CD14-positive monocyte (primary cell): ENCODE data around the gene MTFP1. TPM values are rescaled to one million over a fixed set of nuclear protein-coding genes. Genes with fewer than 3 reads are reported as not detected.

Source experiments
- DNase-seq, 3 donors: peaks; one replicate each; pipeline ENCODE4 v3.0.0-alpha.2; 2011 to 2022
- H2AFZ ChIP-seq: 2 replicates; pipeline ENCODE4 v1.6.0; 2012; ENCODE audit warnings: mild to moderate bottlenecking, low read depth, low read length, inconsistent platforms; ENCODE audit not compliant: insufficient read depth, poor library complexity, severe bottlenecking
- H3K27ac ChIP-seq, 2 donors: 1 replicate in 1 of 2; 2 replicates in 1 of 2; pipeline ENCODE4 v1.5.1; 2012 to 2013; ENCODE audit warnings: low read length in 2 of 2, control low read depth in 1 of 2, inconsistent platforms in 1 of 2, low read depth in 1 of 2, mild to moderate bottlenecking in 1 of 2
- H3K27me3 ChIP-seq, 2 donors: one replicate each; pipeline versions ENCODE4 v1.6.0 to v1.6.1; 2011 to 2013; ENCODE audit warnings: low read length in 2 of 2; ENCODE audit not compliant: control insufficient read depth in 2 of 2, insufficient read depth in 2 of 2
- H3K36me3 ChIP-seq, 2 donors: replicated peaks in 1 of 2; 1 replicate in 1 of 2; 2 replicates in 1 of 2; pipeline versions ENCODE4 v1.5.1 to v1.6.1; 2012 to 2013; ENCODE audit warnings: low read length in 2 of 2, control low read depth in 1 of 2, inconsistent platforms in 1 of 2, mild to moderate bottlenecking in 1 of 2; ENCODE audit not compliant: insufficient read depth in 2 of 2, control insufficient read depth in 1 of 2
- H3K4me1 ChIP-seq, 2 donors: 1 replicate in 1 of 2; 2 replicates in 1 of 2; pipeline versions ENCODE4 v1.5.1 to v1.6.1; 2012 to 2013; ENCODE audit warnings: low read length in 2 of 2, control low read depth in 1 of 2, inconsistent platforms in 1 of 2, mild to moderate bottlenecking in 1 of 2, moderate library complexity in 1 of 2; ENCODE audit not compliant: insufficient read depth in 2 of 2, control insufficient read depth in 1 of 2
- H3K4me2 ChIP-seq: replicated peaks from 2 replicates; pipeline ENCODE3; 2012; ENCODE audit warnings: low read length, moderate library complexity, mild to moderate bottlenecking; ENCODE audit not compliant: poor library complexity, severe bottlenecking; ENCODE audit errors: extremely low read depth
- H3K4me3 ChIP-seq, 3 experiments: fragments of 200-600 bp in 1 of 3; sonication (generic) in 1 of 3; replicated peaks in 1 of 3; 1 replicate in 2 of 3; 2 replicates in 1 of 3; pipeline ENCODE4 v1.5.1; 2011 to 2013; ENCODE audit warnings: low read length in 3 of 3, mild to moderate bottlenecking in 3 of 3, control low read depth in 2 of 3, low read depth in 2 of 3, inconsistent platforms in 1 of 3, moderate library complexity in 1 of 3
- H3K79me2 ChIP-seq: 2 replicates; pipeline ENCODE4 v1.6.0; 2012; ENCODE audit warnings: mild to moderate bottlenecking, control low read depth, inconsistent platforms, low read length, moderate library complexity; ENCODE audit not compliant: insufficient read depth
- H3K9ac ChIP-seq: 2 replicates; pipeline ENCODE4 v1.6.0; 2017; ENCODE audit warnings: low read length, mild to moderate bottlenecking; ENCODE audit not compliant: insufficient read depth, poor library complexity, severe bottlenecking
- H3K9me3 ChIP-seq, 2 donors: replicated peaks in 1 of 2; 1 replicate in 1 of 2; 2 replicates in 1 of 2; pipeline versions ENCODE4 v1.5.1 to v1.6.1; 2012 to 2013; ENCODE audit warnings: low read length in 2 of 2, control low read depth in 1 of 2; ENCODE audit not compliant: control insufficient read depth in 1 of 2, insufficient read depth in 1 of 2
- H4K20me1 ChIP-seq: 2 replicates; pipeline ENCODE4 v1.6.0; 2012; ENCODE audit warnings: mild to moderate bottlenecking, low read length, control low read depth, moderate library complexity; ENCODE audit not compliant: insufficient read depth
- H3K27ac Mint-ChIP-seq, 7 donors: one replicate each; pipeline ENCODE4 v1.8.0; 2020; ENCODE audit warnings: mild to moderate bottlenecking in 7 of 7, mixed read lengths in 7 of 7, moderate library complexity in 6 of 7, inconsistent platforms in 2 of 7
- H3K27me3 Mint-ChIP-seq, 3 donors: one replicate each; pipeline ENCODE4 v1.8.0; 2021 to 2022; ENCODE audit warnings: low read depth in 3 of 3, mild to moderate bottlenecking in 3 of 3, mixed read lengths in 3 of 3, moderate library complexity in 3 of 3, inconsistent platforms in 1 of 3
- H3K36me3 Mint-ChIP-seq, 2 donors: one replicate each; pipeline ENCODE4 v1.8.0; 2020; ENCODE audit warnings: mixed read lengths in 2 of 2, inconsistent platforms in 1 of 2, mild to moderate bottlenecking in 1 of 2
- H3K4me1 Mint-ChIP-seq: one replicate; pipeline ENCODE4 v1.8.0; 2020; ENCODE audit warnings: mild to moderate bottlenecking, mixed read lengths
- H3K4me3 Mint-ChIP-seq, 2 donors: one replicate each; pipeline ENCODE4 v1.8.0; 2020; ENCODE audit warnings: mild to moderate bottlenecking in 2 of 2, mixed read lengths in 2 of 2, moderate library complexity in 1 of 2
- H3K9me3 Mint-ChIP-seq, 7 donors: one replicate each; pipeline ENCODE4 v1.8.0; 2020 to 2022; ENCODE audit warnings: mixed read lengths in 7 of 7, mild to moderate bottlenecking in 6 of 7, moderate library complexity in 6 of 7, inconsistent platforms in 2 of 7
- WGBS: methylation state at CpG from one replicate; pipeline ENCODE4 v1.1.5; 2013; ENCODE audit warnings: missing lambda C conversion rate; ENCODE audit not compliant: insufficient coverage; 5-methylcytosine and 5-hydroxymethylcytosine counted together
- intact Hi-C, 2 donors: fragments of 100-400 bp; cut with micrococcal nuclease; formaldehyde crosslinking; loops; one replicate each; pipeline versions ENCODE4 v1.15.0 to v1.15.1; 2023
- polyA plus RNA-seq, 3 donors: library from polyadenylated mRNA; depleted of rRNA in 1 of 3; unstranded in 2 of 3; stranded (reverse) in 1 of 3; fragments of 300-500 nt in 2 of 3; fragments of >200 nt in 1 of 3; fragmentation: Illumina TruSeq in 2 of 3; gene quantifications; 1 replicate in 2 of 3; 2 replicates in 1 of 3; pipeline ENCODE4 v1.2.3, GENCODE V29; 2012 to 2021
- TF ChIP-seq, protein P1 (sequence below): fragments of 200-600 bp; IDR thresholded peaks from one replicate; pipeline ENCODE4 v1.8.0; 2022; ENCODE audit warnings: antibody characterized with exemption, mild to moderate bottlenecking

The MTFP1 gene
- polyA plus RNA-seq, 3 donors: 6.2 to 14.2 (median 7.5) TPM

GRCh38 chr22:30393322-30393680 lies 32.3 kb upstream of the MTFP1 start:
- Histone ChIP-seq H4K20me1 (no peaks in the 10 kb centered on the region), H3K9me3 (peaks cover 0 to 8% of the 10 kb centered on the region in 2 donors), H3K36me3 (no peaks in the 10 kb centered on the region), H3K4me1 (peaks cover 5 to 9% of the 10 kb centered on the region in 2 donors), H3K4me3 (no peak overlapping the region), H3K27ac (no peak overlapping the region), H3K9ac (no peak overlapping the region), H3K27me3 (peaks cover 25 to 29% of the 10 kb centered on the region in 2 donors), H2AFZ (no peak overlapping the region), H3K79me2 (no peaks in the 10 kb centered on the region), H3K4me2 (no peak overlapping the region)
- Mint-ChIP-seq H3K4me1 (peaks cover 14% of the 10 kb centered on the region), H3K4me3 (no peak overlapping the region), H3K27me3 (peaks cover 36 to 40% (median 40%) of the 10 kb centered on the region in 3 donors), H3K27ac (peak overlapping the region in 1 of 7 donors; percentile 27), H3K9me3 (peaks cover 0 to 13% (median 2%) of the 10 kb centered on the region in 7 donors), H3K36me3 (peaks cover 2 to 3% of the 10 kb centered on the region in 2 donors)
- DNase-seq: no peak
- WGBS: 84% methylated on average over 7 of the region's 7 CpGs
- TF ChIP-seq, protein P1, sequence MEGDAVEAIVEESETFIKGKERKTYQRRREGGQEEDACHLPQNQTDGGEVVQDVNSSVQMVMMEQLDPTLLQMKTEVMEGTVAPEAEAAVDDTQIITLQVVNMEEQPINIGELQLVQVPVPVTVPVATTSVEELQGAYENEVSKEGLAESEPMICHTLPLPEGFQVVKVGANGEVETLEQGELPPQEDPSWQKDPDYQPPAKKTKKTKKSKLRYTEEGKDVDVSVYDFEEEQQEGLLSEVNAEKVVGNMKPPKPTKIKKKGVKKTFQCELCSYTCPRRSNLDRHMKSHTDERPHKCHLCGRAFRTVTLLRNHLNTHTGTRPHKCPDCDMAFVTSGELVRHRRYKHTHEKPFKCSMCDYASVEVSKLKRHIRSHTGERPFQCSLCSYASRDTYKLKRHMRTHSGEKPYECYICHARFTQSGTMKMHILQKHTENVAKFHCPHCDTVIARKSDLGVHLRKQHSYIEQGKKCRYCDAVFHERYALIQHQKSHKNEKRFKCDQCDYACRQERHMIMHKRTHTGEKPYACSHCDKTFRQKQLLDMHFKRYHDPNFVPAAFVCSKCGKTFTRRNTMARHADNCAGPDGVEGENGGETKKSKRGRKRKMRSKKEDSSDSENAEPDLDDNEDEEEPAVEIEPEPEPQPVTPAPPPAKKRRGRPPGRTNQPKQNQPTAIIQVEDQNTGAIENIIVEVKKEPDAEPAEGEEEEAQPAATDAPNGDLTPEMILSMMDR: no peak
- intact Hi-C loops: loop anchor here (5.0 kb wide), 2 partner anchors 34 to 286 kb away; partner anchors contain the start of gene MTFP1 (in 1 of the 2)

DNA sequence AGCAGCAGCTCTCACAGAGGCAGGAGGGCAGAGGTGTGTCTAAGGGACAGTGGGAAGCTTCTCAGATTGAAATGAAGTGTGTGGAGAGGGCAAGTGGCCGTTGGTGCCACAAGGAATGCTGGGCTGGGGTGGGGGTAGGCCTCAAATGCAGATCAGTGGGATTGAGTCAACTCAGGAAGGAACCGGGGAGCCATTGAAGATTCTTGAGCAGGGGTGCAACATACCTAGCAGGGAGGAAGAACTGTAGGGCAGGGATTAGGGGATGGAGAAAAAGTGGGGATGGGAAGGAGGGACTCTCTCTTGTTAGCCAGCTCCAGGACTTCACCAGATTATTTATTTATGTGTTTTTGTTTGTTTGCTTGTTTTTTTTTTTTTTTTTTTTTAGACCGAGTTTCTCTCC lies 31.7 kb upstream of the MTFP1 start:
- H3K4me1 ChIP-seq: peaks cover 5 to 9% of the 10 kb centered on the region in 2 donors
- TF ChIP-seq, protein P1: no peak

More for the DNA sequence above, 31.7 kb upstream of the MTFP1 start:
- H3K27me3 Mint-ChIP-seq: peaks cover 42 to 45% (median 45%) of the 10 kb centered on the region in 3 donors
- intact Hi-C loops: loop anchor here (5.0 kb wide), 2 partner anchors 33 to 287 kb away; partner anchors contain the start of gene MTFP1 (in 1 of the 2)
- H3K27ac ChIP-seq: no peak overlapping the region
- no peak overlapping the region for H2AFZ ChIP-seq
- no peak overlapping the region for H3K4me2 ChIP-seq
- H3K79me2 ChIP-seq: no peaks in the 10 kb centered on the region
- H3K36me3 Mint-ChIP-seq: peaks cover 2 to 3% of the 10 kb centered on the region in 2 donors
- H3K4me1 Mint-ChIP-seq: peaks cover 14% of the 10 kb centered on the region
- H3K9me3 Mint-ChIP-seq: peaks cover 0 to 13% (median 2%) of the 10 kb centered on the region in 7 donors
- no peaks in the 10 kb centered on the region for H4K20me1 ChIP-seq
- DNase-seq: no peak
- 80% methylated on average over 1 of the region's 3 CpGs for WGBS
- peak overlapping the region in 2 of 7 donors; percentile 4 to 27 for H3K27ac Mint-ChIP-seq
- H3K36me3 ChIP-seq: no peaks in the 10 kb centered on the region
- no peak overlapping the region for H3K9ac ChIP-seq
- H3K4me3 ChIP-seq: no peak overlapping the region
- no peak overlapping the region for H3K4me3 Mint-ChIP-seq
- H3K9me3 ChIP-seq: peaks cover 0 to 8% of the 10 kb centered on the region in 2 donors
- peaks cover 31 to 35% of the 10 kb centered on the region in 2 donors for H3K27me3 ChIP-seq
